Skin of body (tissue), 2 donors: ENCODE data around the gene KRTAP15-1. TPM values are rescaled to one million over a fixed set of nuclear protein-coding genes. Genes with fewer than 3 reads are reported as not detected.

Experiments used
- DNase-seq: peaks from one replicate; lab custom pipeline; 2025; lab: John Stamatoyannopoulos, UW
- total RNA-seq: library from RNA; depleted of rRNA; stranded (reverse); fragments of >200 nt; gene quantifications from one replicate; pipeline ENCODE4 v1.2.3, GENCODE V29; 2014

Gene KRTAP15-1
- total RNA-seq, 1 donor from 2014 or later, result not detected

DNA sequence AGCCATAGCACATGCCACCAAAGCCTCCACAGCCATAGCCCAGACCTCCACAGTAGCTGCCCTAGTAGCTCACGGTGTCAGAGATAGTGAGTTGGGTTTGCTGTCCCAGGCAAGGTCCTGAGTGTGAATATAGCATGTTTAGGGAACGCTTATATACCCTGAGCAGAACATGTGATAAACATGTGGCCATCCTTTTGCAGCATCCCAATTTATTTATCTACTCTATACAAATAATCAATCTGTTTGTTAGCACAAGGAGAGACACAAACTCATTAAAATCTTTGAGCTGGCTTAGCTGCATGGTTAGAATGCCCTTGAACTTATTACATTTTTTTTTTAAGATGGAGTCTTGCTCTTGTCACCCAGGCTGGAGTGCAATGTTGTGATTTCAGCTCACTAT lies 47.3 kb downstream of the KRTAP15-1 start, which contains the start of gene KRTAP19-2:
TSS of gene KRTAP19-2 (minus strand) at position 101 of the 400 bp plus-strand sequence. CDS start at position 13, 88 bp downstream.
- no peak for DNase-seq

Other genes starting within 250 kb of the KRTAP15-1 start
- gene CLDN8, start 224.2 kb upstream of the KRTAP15-1 start, total RNA-seq, result 9.6 TPM
- gene KRTAP24-1, start 157.3 kb upstream of the KRTAP15-1 start, total RNA-seq, result 10.3 TPM
- gene KRTAP25-1, start 150.8 kb upstream of the KRTAP15-1 start, total RNA-seq, result not detected
- gene KRTAP26-1, start 120.0 kb upstream of the KRTAP15-1 start, total RNA-seq, result 3.6 TPM
- gene KRTAP27-1, start 102.6 kb upstream of the KRTAP15-1 start, total RNA-seq, result not detected
- gene KRTAP23-1, start 91.7 kb upstream of the KRTAP15-1 start, total RNA-seq, result not detected
- 2.9 TPM for gene KRTAP13-2, start 68.0 kb upstream of the KRTAP15-1 start, total RNA-seq
- 0.99 TPM for gene KRTAP13-1, start 44.2 kb upstream of the KRTAP15-1 start, total RNA-seq
- gene KRTAP13-3, start 14.3 kb upstream of the KRTAP15-1 start, total RNA-seq, result not detected
- gene KRTAP13-4, start 10.1 kb upstream of the KRTAP15-1 start, total RNA-seq, result not detected
- gene KRTAP19-1, start 40.1 kb downstream of the KRTAP15-1 start, total RNA-seq, result 11.4 TPM
- gene KRTAP19-2, start 47.2 kb downstream of the KRTAP15-1 start, total RNA-seq, result not detected
- gene KRTAP19-3, start 51.7 kb downstream of the KRTAP15-1 start, total RNA-seq, result 9.7 TPM
- gene KRTAP19-4, start 56.9 kb downstream of the KRTAP15-1 start, total RNA-seq, result not detected
- 25.9 TPM for gene KRTAP19-5, start 61.9 kb downstream of the KRTAP15-1 start, total RNA-seq
- not detected for gene KRTAP19-6, start 101.6 kb downstream of the KRTAP15-1 start, total RNA-seq
- not detected for gene KRTAP19-7, start 121.0 kb downstream of the KRTAP15-1 start, total RNA-seq
- not detected for gene KRTAP22-2, start 150.1 kb downstream of the KRTAP15-1 start, total RNA-seq
- not detected for gene KRTAP6-3, start 152.2 kb downstream of the KRTAP15-1 start, total RNA-seq
- not detected for gene KRTAP6-2, start 158.6 kb downstream of the KRTAP15-1 start, total RNA-seq
- not detected for gene KRTAP22-1, start 160.8 kb downstream of the KRTAP15-1 start, total RNA-seq
- not detected for gene KRTAP6-1, start 173.7 kb downstream of the KRTAP15-1 start, total RNA-seq
- not detected for gene KRTAP20-1, start 176.2 kb downstream of the KRTAP15-1 start, total RNA-seq
- gene KRTAP20-4, start 180.4 kb downstream of the KRTAP15-1 start, total RNA-seq, result not detected
- 1.2 TPM for gene KRTAP20-2, start 194.9 kb downstream of the KRTAP15-1 start, total RNA-seq
- gene KRTAP20-3, start 202.6 kb downstream of the KRTAP15-1 start, total RNA-seq, result not detected